ENCODE results near the gene TMEM139. TPM values are rescaled to one million over a fixed set of nuclear protein-coding genes. Genes with fewer than 3 reads are reported as not detected.
"Not testable (repeated sequence)": the region's sequence is repeated elsewhere in the genome, so short reads cannot be mapped to it uniquely, and the experiment has no call there.

Gene TMEM139
- total RNA-seq, 1 donor from 2014 or later = 0.89 TPM

DNA sequence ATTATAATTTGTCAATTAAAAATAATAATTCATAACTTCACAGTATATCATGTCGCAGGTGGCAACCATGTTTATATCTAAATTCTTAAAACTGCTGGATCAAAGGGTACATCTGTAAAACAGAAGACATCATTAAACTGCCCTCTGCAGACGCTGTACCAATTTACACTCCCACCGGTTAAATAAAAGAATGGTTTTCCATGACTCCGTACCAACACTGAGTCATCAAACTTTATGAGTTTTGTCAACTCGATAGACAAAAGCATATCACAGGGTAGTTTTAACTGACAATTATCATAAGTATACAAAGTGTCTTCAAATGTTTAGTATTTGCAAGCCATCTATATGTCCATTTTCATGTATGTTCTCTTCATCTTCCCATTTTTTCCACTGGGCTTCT lies 27.3 kb upstream of the TMEM139 start:
- intact Hi-C loops (cut with micrococcal nuclease) = no loop called here

- intact Hi-C loops (cut with micrococcal nuclease) = no loop called here
Measured at GRCh38 chr7:143258831-143259230, 25.9 kb upstream of the TMEM139 start.

- intact Hi-C loops (cut with micrococcal nuclease) = no loop called here
Measured at GRCh38 chr7:143259765-143260164, 25.0 kb upstream of the TMEM139 start.

GRCh38 chr7:143261901-143262300 lies 22.9 kb upstream of the TMEM139 start:
- intact Hi-C loops (cut with micrococcal nuclease) = no loop called here

GRCh38 chr7:143263266-143264195 lies 21.2 kb upstream of the TMEM139 start, which contains the start of gene GSTK1:
Gene GSTK1 (plus strand): TSS chr7:143263441. CDS start chr7:143263514, 73 bp downstream.
- intact Hi-C loops (cut with micrococcal nuclease) = loop anchor here (1.0 kb wide), 4 partner anchors 11 to 118 kb away; partner anchors contain the start of genes CASP2 and ZYX

GRCh38 chr7:143264196-143264568 lies 20.6 kb upstream of the TMEM139 start:
- intact Hi-C loops (cut with micrococcal nuclease) = not testable (repeated sequence)

DNA sequence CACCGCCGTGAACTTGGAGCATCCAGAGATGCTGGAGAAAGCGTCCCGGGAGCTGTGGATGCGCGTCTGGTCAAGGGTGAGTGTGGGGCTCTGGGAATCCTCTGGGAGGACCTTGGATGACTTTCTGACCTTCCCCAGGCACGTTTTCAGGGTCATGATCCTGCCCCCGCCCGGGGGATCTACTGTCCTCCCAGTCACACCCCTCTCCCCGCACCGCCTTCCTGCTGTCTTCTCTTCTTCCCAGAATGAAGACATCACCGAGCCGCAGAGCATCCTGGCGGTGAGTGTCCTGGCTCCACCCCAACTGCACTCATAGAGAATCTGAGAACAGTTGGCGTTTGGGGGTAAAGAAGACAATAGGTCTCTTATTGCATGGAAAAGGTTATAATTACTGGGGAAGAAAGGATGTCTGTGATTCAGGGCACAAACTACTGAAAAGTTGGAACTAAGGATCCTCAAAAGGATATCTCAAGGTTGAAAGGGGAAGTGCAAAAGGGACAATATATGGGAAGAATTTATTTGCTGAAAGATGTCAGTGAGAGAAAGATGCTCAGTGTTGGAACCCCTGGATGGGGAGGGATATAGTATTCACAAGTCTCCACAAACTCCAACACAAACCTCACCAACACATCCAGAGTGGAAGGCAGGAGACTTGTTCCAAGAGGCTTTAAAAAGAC lies 19.6 kb upstream of the TMEM139 start:
- intact Hi-C loops (cut with micrococcal nuclease) = no loop called here

DNA sequence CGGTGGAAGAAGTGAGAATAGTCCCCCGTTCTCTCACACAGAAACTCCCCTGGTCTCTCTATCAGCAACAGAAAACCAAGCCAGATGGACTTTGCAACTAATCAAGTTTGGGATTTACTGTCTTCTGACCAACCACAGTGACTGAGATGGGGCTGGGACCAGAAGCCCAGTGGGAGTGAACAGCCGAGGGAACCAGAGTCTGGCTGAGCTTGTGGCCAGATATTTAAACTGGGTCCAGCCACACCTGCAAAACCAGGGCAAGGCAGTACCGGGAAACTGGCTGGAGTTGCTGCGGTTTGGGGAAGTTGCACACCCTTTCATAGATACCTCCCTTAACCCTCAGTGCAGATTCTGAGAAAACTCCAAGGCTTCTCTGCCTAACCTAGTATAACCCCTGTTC lies 15.5 kb upstream of the TMEM139 start:
- intact Hi-C loops (cut with micrococcal nuclease) = no loop called here

GRCh38 chr7:143271240-143271639 lies 13.5 kb upstream of the TMEM139 start:
- intact Hi-C loops (cut with micrococcal nuclease) = no loop called here

- intact Hi-C loops (cut with micrococcal nuclease) = no loop called here
Measured at GRCh38 chr7:143272871-143273270, 11.9 kb upstream of the TMEM139 start.

GRCh38 chr7:143279186-143280098 lies 5.3 kb upstream of the TMEM139 start:
- intact Hi-C loops (cut with micrococcal nuclease) = no loop called here

DNA sequence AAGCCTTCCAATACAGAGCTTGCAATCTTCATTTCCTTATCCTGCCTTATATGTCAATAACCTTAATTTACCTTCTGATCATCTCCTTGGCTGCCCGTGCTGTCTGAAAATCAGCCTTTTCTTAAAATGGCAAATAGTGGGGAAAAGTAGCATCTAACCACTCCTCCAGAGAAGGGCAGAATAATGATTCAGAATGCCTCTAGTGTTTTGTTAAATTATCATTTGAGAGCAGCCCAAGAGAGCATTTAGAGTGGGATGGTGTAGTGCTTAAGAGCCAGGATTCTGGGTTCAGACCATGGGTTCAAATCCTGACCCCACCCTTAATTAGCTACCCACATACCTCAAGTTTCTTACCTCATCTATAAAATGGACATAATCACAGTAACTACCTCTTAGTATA lies 4.6 kb upstream of the TMEM139 start:
- intact Hi-C loops (cut with micrococcal nuclease) = no loop called here

GRCh38 chr7:143280566-143280965 lies 4.2 kb upstream of the TMEM139 start:
- intact Hi-C loops (cut with micrococcal nuclease) = no loop called here

GRCh38 chr7:143281529-143281928 lies 3.2 kb upstream of the TMEM139 start:
- intact Hi-C loops (cut with micrococcal nuclease) = no loop called here

- intact Hi-C loops (cut with micrococcal nuclease) = no loop called here
Measured at GRCh38 chr7:143282124-143282523, 2.6 kb upstream of the TMEM139 start.

GRCh38 chr7:143283381-143283780 lies 1.4 kb upstream of the TMEM139 start:
- intact Hi-C loops (cut with micrococcal nuclease) = no loop called here

DNA sequence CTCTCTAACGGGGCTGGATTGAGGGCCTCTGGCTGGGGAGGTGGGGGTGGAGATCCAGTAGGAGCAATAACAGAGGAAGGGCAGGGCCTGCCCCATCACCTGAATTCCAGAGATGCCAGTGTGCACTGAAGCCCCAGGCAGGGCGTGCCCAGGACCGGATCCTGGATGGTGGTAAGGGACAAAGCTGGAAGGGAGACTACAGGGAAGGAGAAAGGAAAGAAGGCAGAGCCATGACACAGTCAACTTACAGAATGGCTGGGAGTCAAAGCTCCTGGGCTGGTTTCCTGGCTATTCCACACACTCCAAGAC lies 666 bp downstream of the TMEM139 start:
- intact Hi-C loops (cut with micrococcal nuclease) = no loop called here

DNA sequence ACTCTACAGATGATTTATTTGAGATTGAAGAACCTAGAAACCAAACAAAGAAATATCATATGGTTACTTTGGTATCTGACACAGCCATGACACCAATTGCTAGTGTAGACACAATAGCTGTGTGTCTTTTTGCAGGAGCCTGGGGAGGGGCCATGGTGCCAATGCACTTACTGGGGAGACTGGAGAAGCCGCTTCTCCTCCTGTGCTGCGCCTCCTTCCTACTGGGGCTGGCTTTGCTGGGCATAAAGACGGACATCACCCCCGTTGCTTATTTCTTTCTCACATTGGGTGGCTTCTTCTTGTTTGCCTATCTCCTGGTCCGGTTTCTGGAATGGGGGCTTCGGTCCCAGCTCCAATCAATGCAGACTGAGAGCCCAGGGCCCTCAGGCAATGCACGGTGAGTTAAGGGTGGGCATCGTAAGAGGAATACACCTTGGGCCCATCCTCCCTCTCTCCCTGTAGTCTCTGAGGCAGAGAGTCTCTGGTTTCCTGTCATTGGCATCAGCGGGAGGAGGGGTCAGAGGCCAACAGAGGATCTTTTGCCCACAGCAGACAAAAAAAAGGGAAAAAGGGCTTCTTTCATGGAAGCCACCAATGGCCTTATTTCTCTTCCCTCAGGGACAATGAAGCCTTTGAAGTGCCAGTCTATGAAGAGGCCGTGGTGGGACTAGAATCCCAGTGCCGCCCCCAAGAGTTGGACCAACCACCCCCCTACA lies 1.2 kb downstream of the TMEM139 start:
- intact Hi-C loops (cut with micrococcal nuclease) = no loop called here

GRCh38 chr7:143286522-143286890 lies 1.7 kb downstream of the TMEM139 start:
- intact Hi-C loops (cut with micrococcal nuclease) = no loop called here

- intact Hi-C loops (cut with micrococcal nuclease) = no loop called here
Measured at GRCh38 chr7:143287339-143287934, 2.7 kb downstream of the TMEM139 start.

Measured in T-helper 2 cell treated with Interferon-gamma antibody and Interleukin-4, amounts not matched to agents 100 ng/mL and 5 ng/mL, for 36 hours (primary cell).